IMR-90 (cell line): Measurements from ENCODE around the gene KPNA2. TPM values are rescaled to one million over a fixed set of nuclear protein-coding genes. Genes with fewer than 3 reads are reported as not detected.

ENCODE experiments used
- ATAC-seq: fragments of 200-7000 bp; cut with Tn5 transposase; 2 replicates; pipeline ENCODE4 v1.9.1; 2020; ENCODE audit warnings: low read depth, mild to moderate bottlenecking, moderate library complexity
- BruUV-seq: library from RNA; stranded (reverse); fragments of 400-500 nt; replicated peaks from 2 replicates; lab custom pipeline; 2021; lab: Mats Ljungman, UMichigan
- CTCF ChIA-PET: fragments of 300-600 bp; formaldehyde crosslinking; extraction: SDS; loops from one replicate; lab custom pipeline; 2021; ENCODE audit warnings: antibody characterized with exemption; lab: Yijun Ruan, JAX
- POLR2A ChIA-PET: fragments of 300-600 bp; sonication (Branson Sonifier 250); formaldehyde crosslinking; loops from one replicate; lab custom pipeline; 2022; ENCODE audit warnings: antibody characterized with exemption; ENCODE audit not compliant: unreplicated experiment; lab: Charles Lee
- DNase-seq: peaks from one replicate; pipeline ENCODE4 v3.0.0; 2013
- H2AFZ ChIP-seq: replicated peaks from 2 replicates; pipeline ENCODE3; 2013; ENCODE audit warnings: low read length, mild to moderate bottlenecking; ENCODE audit not compliant: poor library complexity
- H2AK5ac ChIP-seq: 2 replicates; pipeline ENCODE4 v1.6.1; 2013; ENCODE audit warnings: low read depth, low read length, inconsistent platforms
- H2AK9ac ChIP-seq: replicated peaks from 2 replicates; pipeline ENCODE3; 2013; ENCODE audit warnings: mild to moderate bottlenecking, low read depth, low read length, moderate library complexity; ENCODE audit not compliant: poor library complexity
- H2BK120ac ChIP-seq: 2 replicates; pipeline ENCODE4 v1.6.1; 2013; ENCODE audit warnings: low read depth, low read length, inconsistent platforms
- H2BK15ac ChIP-seq: 3 replicates; pipeline ENCODE4 v1.6.1; 2013; ENCODE audit warnings: low read depth, low read length, inconsistent platforms
- H2BK20ac ChIP-seq: 2 replicates; pipeline ENCODE4 v1.6.1; 2013; ENCODE audit warnings: low read depth, mild to moderate bottlenecking, inconsistent platforms, low read length, moderate library complexity
- H2BK5ac ChIP-seq: 2 replicates; pipeline ENCODE4 v1.6.1; 2013; ENCODE audit warnings: mild to moderate bottlenecking, low read depth, low read length, inconsistent platforms; ENCODE audit not compliant: poor library complexity, severe bottlenecking
- H3K14ac ChIP-seq: replicated peaks from 2 replicates; pipeline ENCODE4 v1.6.1; 2013; ENCODE audit warnings: low read depth, low read length, inconsistent platforms
- H3K18ac ChIP-seq: 2 replicates; pipeline ENCODE4 v1.6.1; 2013; ENCODE audit warnings: low read depth, low read length, control low read depth
- H3K23ac ChIP-seq: 2 replicates; pipeline ENCODE4 v1.6.1; 2013; ENCODE audit warnings: low read depth, low read length, inconsistent platforms
- H3K27ac ChIP-seq: 2 replicates; pipeline ENCODE4 v1.5.1; 2013; ENCODE audit warnings: mild to moderate bottlenecking, control low read depth, low read length; ENCODE audit not compliant: insufficient read depth
- H3K27me3 ChIP-seq: 2 replicates; pipeline ENCODE4 v1.6.1; 2013; ENCODE audit warnings: low read length; ENCODE audit not compliant: control insufficient read depth, insufficient read depth
- H3K36me3 ChIP-seq: 2 replicates; pipeline ENCODE4 v1.6.1; 2013; ENCODE audit warnings: low read length, mixed read lengths; ENCODE audit not compliant: control insufficient read depth, insufficient read depth
- H3K4ac ChIP-seq: 2 replicates; pipeline ENCODE4 v1.6.1; 2013; ENCODE audit warnings: low read depth, low read length, inconsistent platforms
- H3K4me1 ChIP-seq: 2 replicates; pipeline ENCODE4 v1.6.1; 2013; ENCODE audit warnings: low read length, mixed read lengths; ENCODE audit not compliant: control insufficient read depth, insufficient read depth
- H3K4me2 ChIP-seq: 2 replicates; pipeline ENCODE4 v1.6.1; 2013; ENCODE audit warnings: low read depth, mild to moderate bottlenecking, control low read depth, low read length, moderate library complexity
- H3K4me3 ChIP-seq: 2 replicates; pipeline ENCODE4 v1.5.1; 2013; ENCODE audit warnings: low read depth, mild to moderate bottlenecking, control low read depth, low read length, moderate library complexity; ENCODE audit not compliant: insufficient read depth
- H3K56ac ChIP-seq: 2 replicates; pipeline ENCODE4 v1.6.1; 2013; ENCODE audit warnings: low read length, inconsistent platforms; ENCODE audit not compliant: insufficient read depth; ENCODE audit errors: extremely low read depth
- H3K79me1 ChIP-seq, 2 experiments: 2 replicates each; pipeline ENCODE4 v1.6.1; 2013; ENCODE audit warnings: low read length in 2 of 2, inconsistent platforms in 1 of 2, low read depth in 1 of 2
- H3K9ac ChIP-seq: 2 replicates; pipeline ENCODE4 v1.6.1; 2013; ENCODE audit warnings: low read depth, low read length, control low read depth
- H3K9me1 ChIP-seq: 2 replicates; pipeline ENCODE4 v1.6.1; 2013; ENCODE audit warnings: low read length, inconsistent platforms; ENCODE audit not compliant: insufficient read depth
- H3K9me3 ChIP-seq: 2 replicates; pipeline ENCODE4 v1.6.1; 2013; ENCODE audit warnings: low read length; ENCODE audit not compliant: control insufficient read depth, insufficient read depth
- H4K20me1 ChIP-seq: 2 replicates; pipeline ENCODE4 v1.6.1; 2013; ENCODE audit warnings: low read length, inconsistent platforms; ENCODE audit not compliant: insufficient read depth
- H4K5ac ChIP-seq: 2 replicates; pipeline ENCODE4 v1.6.1; 2013; ENCODE audit warnings: mild to moderate bottlenecking, low read depth, low read length, control low read depth
- H4K8ac ChIP-seq, 2 experiments: 2 replicates each; pipeline ENCODE4 v1.6.1; 2013; ENCODE audit warnings: low read depth in 2 of 2, low read length in 2 of 2, control low read depth in 1 of 2, inconsistent platforms in 1 of 2
- H4K91ac ChIP-seq: 2 replicates; pipeline ENCODE4 v1.6.1; 2013; ENCODE audit warnings: low read depth, low read length, inconsistent platforms; ENCODE audit not compliant: insufficient read depth
- BHLHE40 ChIP-seq: fragments of 150-350 bp; IDR thresholded peaks from 2 replicates; pipeline ENCODE4 v1.6.1; 2016; ENCODE audit warnings: mild to moderate bottlenecking, low read depth, low read length
- CEBPB ChIP-seq: IDR thresholded peaks from 2 replicates; pipeline ENCODE4 v1.6.1; 2012; ENCODE audit warnings: low read depth, low read length, improper control_type of control experiment
- CHD1 ChIP-seq: IDR thresholded peaks from 2 replicates; pipeline ENCODE4 v1.6.1; 2012; ENCODE audit warnings: low read depth, low read length, improper control_type of control experiment
- CTCF ChIP-seq: conservative IDR thresholded peaks from 2 replicates; pipeline ENCODE4 v1.5.1; 2012; ENCODE audit warnings: mild to moderate bottlenecking, low read depth, low read length, improper control_type of control experiment
- ELK1 ChIP-seq: fragments of 150-350 bp; IDR thresholded peaks from 2 replicates; pipeline ENCODE4 v1.6.1; 2016; ENCODE audit warnings: low read depth, mild to moderate bottlenecking, low read length, moderate library complexity, borderline replicate concordance
- FOS ChIP-seq: fragments of 150-350 bp; IDR thresholded peaks from 2 replicates; pipeline ENCODE4 v1.6.1; 2016; ENCODE audit warnings: low read depth, low read length
- MAFK ChIP-seq: IDR thresholded peaks from 2 replicates; pipeline ENCODE4 v1.6.1; 2012; ENCODE audit warnings: low read depth, low read length, improper control_type of control experiment
- MAZ ChIP-seq: IDR thresholded peaks from 2 replicates; pipeline ENCODE4 v1.6.1; 2012; ENCODE audit warnings: low read depth, mild to moderate bottlenecking, low read length, improper control_type of control experiment, moderate library complexity, borderline replicate concordance
- MXI1 ChIP-seq: IDR thresholded peaks from 2 replicates; pipeline ENCODE4 v1.6.1; 2012; ENCODE audit warnings: low read depth, mild to moderate bottlenecking, low read length, moderate library complexity, borderline replicate concordance
- NFE2L2 ChIP-seq: fragments of 150-350 bp; IDR thresholded peaks from 2 replicates; pipeline ENCODE4 v1.6.1; 2016; ENCODE audit warnings: low read depth, mild to moderate bottlenecking, low read length
- POLR2A ChIP-seq: IDR thresholded peaks from 2 replicates; pipeline ENCODE4 v1.6.1; 2012; ENCODE audit warnings: mild to moderate bottlenecking, low read depth, low read length
- RAD21 ChIP-seq: IDR thresholded peaks from 2 replicates; pipeline ENCODE4 v1.6.1; 2012; ENCODE audit warnings: low read length, improper control_type of control experiment
- RCOR1 ChIP-seq: IDR thresholded peaks from 2 replicates; pipeline ENCODE4 v1.6.1; 2012; ENCODE audit warnings: mild to moderate bottlenecking, low read length, improper control_type of control experiment; ENCODE audit not compliant: insufficient replicate concordance
- RFX5 ChIP-seq: IDR thresholded peaks from 2 replicates; pipeline ENCODE4 v1.8.0; 2012; ENCODE audit warnings: low read depth, mild to moderate bottlenecking, low read length, moderate library complexity
- SMC3 ChIP-seq: fragments of 150-350 bp; IDR thresholded peaks from 2 replicates; pipeline ENCODE4 v1.6.1; 2016; ENCODE audit warnings: low read depth, mild to moderate bottlenecking, antibody characterized with exemption, low read length, moderate library complexity
- USF2 ChIP-seq: fragments of 150-350 bp; IDR thresholded peaks from 2 replicates; pipeline ENCODE4 v1.6.1; 2017; ENCODE audit warnings: mild to moderate bottlenecking, antibody characterized with exemption, low read length, low read depth
- WGBS, 2 experiments: methylation state at CpG; one replicate each; pipeline versions ENCODE4 v1.1.5 to v1.1.7; 2013; ENCODE audit warnings: missing lambda C conversion rate in 2 of 2; ENCODE audit not compliant: insufficient read length in 1 of 2; ENCODE audit errors: extremely low coverage in 2 of 2; 5-methylcytosine and 5-hydroxymethylcytosine counted together
- dilution Hi-C: fragments of 300-500 bp; cut with HindIII; formaldehyde crosslinking; loops from one replicate; pipeline ENCODE4 v1.14.3; 2018; ENCODE audit warnings: low sequenced_read_pairs; ENCODE audit not compliant: unreplicated experiment
- in situ Hi-C: fragments of 300-500 bp; cut with MboI; formaldehyde crosslinking; loops from 3 replicates; pipeline ENCODE4 v1.14.3; 2019; ENCODE audit warnings: low sequenced_read_pairs, inconsistent platforms, mixed read lengths
- intact Hi-C: fragments of 100-400 bp; cut with micrococcal nuclease; formaldehyde crosslinking; loops from 2 replicates; pipeline ENCODE4 v1.10.0; 2022
- polyA plus RNA-seq, 3 experiments: library from polyadenylated mRNA; depleted of rRNA; stranded (reverse); fragments of >200 nt; gene quantifications; 2 replicates each; pipeline ENCODE4 v1.2.3, GENCODE V29; 2012; ENCODE audit warnings: low replicate concordance in 1 of 3
- total RNA-seq: library from RNA; depleted of rRNA; stranded (reverse); fragments of >200 nt; gene quantifications from 2 replicates; pipeline ENCODE4 v1.2.3, GENCODE V29; 2012

Gene KPNA2
- total and polyA plus RNA-seq, 2 of the 4 experiments (the other 2 are of a cell fraction), result 135 to 262 TPM

- H3K56ac ChIP-seq, result no peak overlapping the region
- H3K79me1 ChIP-seq, result no peaks in the 10 kb centered on the region; a peak in 1 of 4 replicates
- TF ChIP-seq SMC3 (no peak), CEBPB (no peak), USF2 (no peak), RFX5 (no peak), POLR2A (no peak), CTCF (no peak), NFE2L2 (no peak), BHLHE40 (no peak), FOS (no peak), CHD1 (no peak), RAD21 (no peak), MAFK (no peak), ELK1 (no peak), MAZ (no peak), RCOR1 (no peak), MXI1 (no peak)
- ATAC-seq (no peak), DNase-seq (no peak)
- ChIA-PET POLR2A (no interaction called here), CTCF (interaction anchor here (1.2 kb wide), 1 partner anchor 9 kb away, joined by 4 read pairs; no protein-coding TSS in a partner anchor)
- no peak overlapping the region for H3K14ac ChIP-seq
- H2AK9ac ChIP-seq, result no peak overlapping the region
- no CpG with 5 or more reads among the region's 9 CpGs for WGBS, 2 experiments
- no peak overlapping the region for H4K8ac ChIP-seq
- H3K27ac ChIP-seq, result no peak overlapping the region
- intact Hi-C loops, result loop anchor here (1.0 kb wide), 1 partner anchor 8 kb away; no protein-coding TSS in a partner anchor
- in situ Hi-C loops, result no loop called here
- no peaks in the 10 kb centered on the region for H3K36me3 ChIP-seq
- dilution Hi-C loops, result no loop called here
- peaks cover 5% of the 10 kb centered on the region; the same call in 1 of the 2 replicates for H3K27me3 ChIP-seq
- no peak overlapping the region for H2BK5ac ChIP-seq
- H2BK20ac ChIP-seq, result no peak overlapping the region
- H3K4me1 ChIP-seq, result no peaks in the 10 kb centered on the region
- H3K4me3 ChIP-seq, result no peak overlapping the region
- no peak overlapping the region for H3K4ac ChIP-seq
- H3K9ac ChIP-seq, result no peak overlapping the region
- no peaks in the 10 kb centered on the region for H3K9me3 ChIP-seq
- H3K18ac ChIP-seq, result no peak overlapping the region
- H2BK120ac ChIP-seq, result no peak overlapping the region
- H3K23ac ChIP-seq, result no peak overlapping the region
- no peaks in the 10 kb centered on the region for H3K9me1 ChIP-seq
- no peak overlapping the region for H4K91ac ChIP-seq
- no peak overlapping the region for H2AK5ac ChIP-seq
- H4K20me1 ChIP-seq, result peaks cover 5% of the 10 kb centered on the region; the same call in 1 of the 2 replicates
- H2BK15ac ChIP-seq, result no peak overlapping the region
- no TSS peak for BruUV-seq
- H4K5ac ChIP-seq, result no peak overlapping the region
- H3K4me2 ChIP-seq, result no peak overlapping the region
- H2AFZ ChIP-seq, result no peak overlapping the region
These were observed 16.2 kb upstream of the KPNA2 start for GRCh38 chr17:68019336-68019674.
